CD1c-positive myeloid dendritic cell (primary cell): ENCODE results near the gene TNK2.

Source experiments
- DNase-seq: peaks from one replicate; pipeline ENCODE4 v3.0.0-alpha.2; 2016; ENCODE audit errors: extremely low spot score

The TNK2 gene

GRCh38 chr3:195899701-195900435, 8.5 kb downstream of the TNK2 start:
- DNase-seq = no peak

- DNase-seq = no peak
Measured at GRCh38 chr3:195897853-195898415, 10.4 kb downstream of the TNK2 start.

- no peak for DNase-seq
Measured at GRCh38 chr3:195897081-195897852, 11.1 kb downstream of the TNK2 start.

DNA sequence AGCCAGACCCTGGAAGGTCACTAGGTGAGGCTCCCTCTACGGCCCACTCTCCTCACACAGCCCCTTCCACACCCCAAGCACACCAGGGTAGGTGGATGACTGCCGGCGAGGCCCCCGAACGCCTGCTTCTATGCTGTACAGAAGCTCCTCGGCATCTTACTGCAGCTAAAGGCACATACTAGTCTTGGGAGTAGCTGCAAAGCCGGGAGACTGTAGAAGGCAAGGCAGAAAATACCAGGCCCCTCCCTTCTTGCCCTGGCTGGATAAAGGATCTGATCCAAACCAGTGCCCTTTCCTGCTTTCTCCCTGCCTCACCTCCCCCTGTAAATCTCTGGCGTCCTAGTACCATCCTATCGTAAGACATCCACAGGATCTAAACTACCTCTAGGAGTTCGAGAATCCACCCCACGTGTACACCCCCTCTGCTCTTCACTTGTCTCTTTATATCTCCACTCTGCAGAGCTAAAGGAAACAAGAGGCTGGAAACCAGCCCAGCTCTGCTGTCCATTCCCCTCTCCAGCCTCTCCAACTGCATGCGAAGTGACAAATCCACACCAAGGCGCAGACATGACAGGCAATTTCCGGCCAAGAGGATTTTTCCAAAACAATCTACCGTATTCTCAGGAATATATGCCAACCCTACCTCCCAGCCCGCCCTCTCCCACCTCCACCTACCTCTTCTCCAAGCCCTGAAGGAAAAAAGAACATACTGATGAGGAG, 11.8 kb downstream of the TNK2 start:
- DNase-seq = peak; percentile 2

- peak; percentile 93 for DNase-seq
Measured at GRCh38 chr3:195895861-195896360, 12.4 kb downstream of the TNK2 start.

DNA sequence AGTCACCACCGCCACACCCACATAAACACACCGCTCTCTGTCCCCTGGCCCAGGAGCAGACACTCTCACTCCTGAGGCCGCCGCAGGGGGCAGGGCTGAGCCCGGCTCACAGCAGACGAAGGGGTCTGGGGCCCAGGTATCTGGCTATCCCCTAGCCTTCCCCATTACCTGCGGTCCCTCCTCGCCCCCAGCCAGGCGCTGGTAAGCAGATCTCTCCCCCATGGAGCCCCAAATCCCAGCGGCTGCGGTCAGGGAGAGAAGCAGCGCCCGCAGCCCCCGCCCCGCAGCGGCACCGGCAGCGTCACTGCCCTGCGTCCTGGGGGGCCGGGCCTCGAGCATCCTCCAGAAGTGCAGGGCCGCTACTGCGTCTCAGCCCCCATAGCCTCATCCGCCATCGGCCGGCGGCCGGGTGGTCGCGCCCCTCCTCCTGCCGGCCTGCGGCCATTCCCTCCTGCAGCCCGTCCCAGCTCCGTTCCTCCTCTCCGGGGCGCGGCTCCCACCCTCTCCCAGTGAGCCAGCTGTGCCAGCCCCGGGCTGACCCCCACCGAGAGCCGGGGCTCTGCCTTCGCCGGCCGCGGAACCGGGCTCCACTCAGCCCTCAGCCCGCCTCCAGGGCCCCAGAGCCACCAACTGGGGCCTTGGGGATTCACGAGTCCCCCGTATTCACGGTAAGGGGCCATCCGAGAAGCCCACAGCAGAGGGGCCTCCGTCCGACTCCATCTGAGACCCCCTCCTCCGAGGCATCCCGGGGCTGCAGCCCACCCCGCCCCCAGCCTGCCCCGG, 13.1 kb downstream of the TNK2 start:
- peak; percentile 37 for DNase-seq

GRCh38 chr3:195893916-195894465, 14.4 kb downstream of the TNK2 start:
- no peak for DNase-seq

DNA sequence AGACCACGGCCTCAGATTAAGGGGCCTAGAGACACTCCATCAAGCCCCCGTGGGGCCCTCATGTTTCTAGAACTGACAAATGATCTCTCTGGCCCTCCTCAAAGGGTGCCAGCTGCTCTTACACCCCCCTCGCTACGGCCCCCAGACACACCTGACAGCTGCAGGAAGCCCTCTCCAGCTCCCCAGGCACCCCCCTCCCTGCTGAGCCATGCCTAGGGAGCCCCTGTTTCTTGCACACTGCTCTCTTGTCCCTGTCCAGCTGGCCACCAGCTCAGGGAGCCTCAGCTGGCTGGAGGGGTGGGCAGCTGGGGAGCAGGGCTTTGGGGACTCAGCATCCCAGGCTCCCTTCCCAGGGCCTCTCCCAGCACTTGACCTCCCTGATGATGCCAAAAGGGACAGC, 14.8 kb downstream of the TNK2 start:
- no peak for DNase-seq

GRCh38 chr3:195893044-195893395, 15.3 kb downstream of the TNK2 start:
- DNase-seq = no peak

- DNase-seq = no peak
Measured at GRCh38 chr3:195892105-195893043, 16.0 kb downstream of the TNK2 start.

DNA sequence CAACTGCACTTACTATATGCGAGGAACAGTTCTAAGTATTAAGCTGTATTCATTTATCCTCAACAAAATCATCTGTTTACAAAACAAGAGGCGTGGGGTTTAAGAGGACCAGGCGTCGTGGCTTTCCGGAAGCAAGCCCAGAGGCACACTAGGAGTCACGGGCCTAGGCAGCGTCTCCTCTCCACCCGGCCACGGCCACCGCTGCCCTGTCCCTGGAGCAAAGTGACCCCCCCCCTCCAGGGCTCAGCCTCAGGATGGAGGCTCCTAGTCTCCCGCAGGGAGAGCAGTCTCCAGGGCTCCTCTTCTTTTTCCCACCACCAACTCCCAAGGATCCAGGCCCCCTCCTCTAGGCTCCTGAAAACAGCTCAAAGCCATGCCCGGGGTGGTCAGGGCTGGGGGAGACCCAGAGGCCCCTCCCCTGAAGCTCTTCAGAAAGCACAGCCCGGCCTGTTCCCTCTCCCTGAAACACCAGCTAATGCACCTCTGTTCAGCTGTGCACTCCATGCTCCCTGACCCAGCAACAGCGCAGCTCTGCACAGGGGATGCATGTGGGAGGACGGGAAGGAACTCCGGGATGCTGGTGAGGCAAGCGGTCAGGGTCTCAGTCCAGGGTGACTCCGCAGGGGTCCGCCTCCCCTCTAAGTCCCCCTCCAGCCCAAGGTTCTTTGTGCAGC, 16.8 kb downstream of the TNK2 start:
- no peak for DNase-seq

DNA sequence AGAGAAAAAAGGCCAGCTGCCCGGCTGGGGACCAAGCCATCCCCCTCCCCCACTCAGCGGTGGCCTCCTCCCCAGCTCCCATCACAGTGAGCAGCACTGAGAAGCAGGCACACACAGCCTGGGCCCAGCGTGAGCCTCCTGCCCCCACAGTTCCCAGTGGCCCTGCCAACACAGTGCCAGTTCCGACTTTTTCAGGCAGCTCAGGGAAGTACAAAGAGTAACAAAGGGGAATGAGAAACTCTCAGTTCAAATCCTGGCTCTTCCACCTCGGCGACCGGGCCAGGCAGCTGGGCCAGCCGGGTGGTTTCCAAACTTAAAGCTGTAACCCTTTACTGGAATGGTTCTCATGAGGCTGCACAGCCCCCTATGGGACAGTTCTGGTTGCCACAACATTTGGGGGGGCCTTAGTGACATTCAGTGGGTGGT, 18.5 kb downstream of the TNK2 start:
- DNase-seq = no peak

DNA sequence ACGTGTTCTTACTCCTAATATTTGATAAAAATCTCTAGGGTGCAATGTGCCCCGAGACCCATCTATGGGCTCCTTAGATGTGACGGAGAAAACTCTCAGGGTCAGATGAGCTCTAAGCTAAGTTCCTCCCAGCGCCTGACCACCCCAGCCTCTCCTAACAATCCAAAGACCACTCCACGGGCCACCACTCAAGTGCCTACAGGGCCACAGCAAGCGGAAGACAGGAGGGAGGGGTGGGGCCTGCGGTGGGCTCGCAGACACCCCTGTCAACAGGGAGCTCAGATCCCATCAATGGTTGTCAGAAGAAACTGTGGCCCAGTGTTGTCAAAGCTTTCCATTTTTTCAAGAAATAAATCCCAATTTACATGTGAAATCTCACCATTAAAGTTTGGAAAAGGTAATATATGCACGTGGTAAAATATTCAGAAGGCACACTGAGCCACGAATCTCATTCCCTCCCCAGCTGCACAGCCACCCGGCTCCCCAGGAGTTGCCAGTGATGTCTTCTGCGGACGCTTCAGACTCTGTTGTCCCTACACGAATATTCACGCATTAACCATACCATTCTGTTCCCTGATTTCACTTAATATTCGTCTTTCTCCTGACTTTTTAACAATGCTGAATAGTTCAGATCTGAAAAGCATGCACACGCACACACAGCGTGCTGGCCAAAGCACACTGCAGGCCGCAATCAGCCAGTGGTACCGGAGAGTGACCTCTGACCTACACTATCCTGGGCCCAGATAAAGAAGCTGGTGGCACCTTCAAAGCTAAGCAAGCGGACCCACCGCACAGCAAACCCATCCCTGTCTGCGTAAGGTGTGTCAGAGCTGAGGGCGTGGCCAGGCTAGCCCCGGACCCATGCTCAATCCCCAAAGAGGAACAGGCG, 19.1 kb downstream of the TNK2 start:
- no peak for DNase-seq

GRCh38 chr3:195888311-195888761, 20.0 kb downstream of the TNK2 start:
- DNase-seq = no peak

DNA sequence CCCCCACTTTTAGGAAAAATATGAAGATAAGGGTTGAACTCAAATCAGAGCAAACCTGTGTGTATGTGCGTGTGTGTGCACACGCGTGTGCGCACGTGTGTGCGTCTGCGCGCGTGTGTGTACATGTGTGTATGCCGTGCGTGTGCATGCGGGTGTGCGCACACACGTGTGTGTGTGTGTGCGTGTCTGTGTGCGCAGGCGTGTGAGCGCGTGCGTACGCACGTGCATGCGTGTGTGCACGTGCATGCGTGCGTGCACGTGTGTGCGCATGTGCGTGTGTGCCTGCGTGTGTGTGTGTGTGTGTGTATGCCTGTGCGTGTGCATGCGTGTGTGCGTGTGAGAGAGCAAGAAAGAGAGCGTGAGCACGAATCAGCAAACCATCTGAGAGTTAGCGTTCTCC, 20.7 kb downstream of the TNK2 start:
- no peak for DNase-seq

GRCh38 chr3:195886181-195887141, 21.9 kb downstream of the TNK2 start:
- no peak for DNase-seq
